Measurements from ENCODE around the gene UCN.
"Not testable (repeated sequence)": the region's sequence is repeated elsewhere in the genome, so short reads cannot be mapped to it uniquely, and the experiment has no call there.

DNA sequence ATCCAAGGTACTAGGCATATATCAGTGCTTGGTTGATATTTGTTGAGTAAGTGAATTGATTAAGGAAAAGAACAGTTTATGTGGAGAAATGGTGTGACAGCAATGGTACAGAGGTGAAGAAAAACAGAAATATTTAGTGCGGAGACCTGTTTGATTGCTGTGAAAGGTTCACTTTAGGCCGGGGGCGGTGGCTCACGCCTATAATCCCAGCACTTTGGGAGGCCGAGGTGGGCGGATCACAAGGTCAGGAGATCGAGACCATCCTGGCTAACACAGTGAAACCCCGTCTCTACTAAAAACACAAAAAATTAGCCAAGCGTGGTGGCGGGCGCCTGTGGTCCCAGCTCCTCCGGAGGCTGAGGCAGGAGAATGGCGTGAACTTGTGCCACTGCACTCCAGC lies 39.9 kb downstream of the UCN start:
- TF ChIP-seq, protein P1, sequence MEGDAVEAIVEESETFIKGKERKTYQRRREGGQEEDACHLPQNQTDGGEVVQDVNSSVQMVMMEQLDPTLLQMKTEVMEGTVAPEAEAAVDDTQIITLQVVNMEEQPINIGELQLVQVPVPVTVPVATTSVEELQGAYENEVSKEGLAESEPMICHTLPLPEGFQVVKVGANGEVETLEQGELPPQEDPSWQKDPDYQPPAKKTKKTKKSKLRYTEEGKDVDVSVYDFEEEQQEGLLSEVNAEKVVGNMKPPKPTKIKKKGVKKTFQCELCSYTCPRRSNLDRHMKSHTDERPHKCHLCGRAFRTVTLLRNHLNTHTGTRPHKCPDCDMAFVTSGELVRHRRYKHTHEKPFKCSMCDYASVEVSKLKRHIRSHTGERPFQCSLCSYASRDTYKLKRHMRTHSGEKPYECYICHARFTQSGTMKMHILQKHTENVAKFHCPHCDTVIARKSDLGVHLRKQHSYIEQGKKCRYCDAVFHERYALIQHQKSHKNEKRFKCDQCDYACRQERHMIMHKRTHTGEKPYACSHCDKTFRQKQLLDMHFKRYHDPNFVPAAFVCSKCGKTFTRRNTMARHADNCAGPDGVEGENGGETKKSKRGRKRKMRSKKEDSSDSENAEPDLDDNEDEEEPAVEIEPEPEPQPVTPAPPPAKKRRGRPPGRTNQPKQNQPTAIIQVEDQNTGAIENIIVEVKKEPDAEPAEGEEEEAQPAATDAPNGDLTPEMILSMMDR (IDR thresholded peaks at IDR 0.05) = not testable (repeated sequence)
- not testable (repeated sequence) for TF ChIP-seq POLR2A (IDR thresholded peaks at IDR 0.05)
